ENCODE measurements around the gene SMURF1.

The SMURF1 gene

DNA sequence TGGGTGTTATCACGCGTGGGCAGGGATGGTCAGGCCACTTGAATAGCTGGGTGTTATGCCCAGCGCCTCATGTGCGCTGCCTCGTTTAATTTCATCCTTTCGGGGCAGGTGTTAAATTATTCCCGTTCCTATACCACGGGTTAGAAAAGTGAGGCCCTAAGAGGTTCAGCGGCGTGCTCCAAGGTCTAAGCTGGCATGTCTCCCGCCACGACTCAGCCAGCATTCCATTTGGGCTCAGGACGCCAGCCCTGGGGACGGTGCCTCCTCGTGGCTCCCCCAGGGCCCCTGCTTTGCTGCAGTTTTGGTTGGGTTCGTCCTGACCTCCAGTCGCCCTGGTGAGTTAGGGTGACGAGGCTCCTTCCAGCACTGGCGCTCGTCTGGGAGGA lies 141.1 kb downstream of the SMURF1 start:
- POLR2A ChIA-PET (ENCODE audit: low non-redundant PET), result no interaction called here
- DNase-seq (ENCODE audit: low spot score), result no peak
- CTCF ChIA-PET, result interaction anchor here (0.6 kb wide), 2 partner anchors 297 to 1557 kb away, joined by 4 to 6 read pairs; no protein-coding TSS in a partner anchor
- TF ChIP-seq, protein P1, sequence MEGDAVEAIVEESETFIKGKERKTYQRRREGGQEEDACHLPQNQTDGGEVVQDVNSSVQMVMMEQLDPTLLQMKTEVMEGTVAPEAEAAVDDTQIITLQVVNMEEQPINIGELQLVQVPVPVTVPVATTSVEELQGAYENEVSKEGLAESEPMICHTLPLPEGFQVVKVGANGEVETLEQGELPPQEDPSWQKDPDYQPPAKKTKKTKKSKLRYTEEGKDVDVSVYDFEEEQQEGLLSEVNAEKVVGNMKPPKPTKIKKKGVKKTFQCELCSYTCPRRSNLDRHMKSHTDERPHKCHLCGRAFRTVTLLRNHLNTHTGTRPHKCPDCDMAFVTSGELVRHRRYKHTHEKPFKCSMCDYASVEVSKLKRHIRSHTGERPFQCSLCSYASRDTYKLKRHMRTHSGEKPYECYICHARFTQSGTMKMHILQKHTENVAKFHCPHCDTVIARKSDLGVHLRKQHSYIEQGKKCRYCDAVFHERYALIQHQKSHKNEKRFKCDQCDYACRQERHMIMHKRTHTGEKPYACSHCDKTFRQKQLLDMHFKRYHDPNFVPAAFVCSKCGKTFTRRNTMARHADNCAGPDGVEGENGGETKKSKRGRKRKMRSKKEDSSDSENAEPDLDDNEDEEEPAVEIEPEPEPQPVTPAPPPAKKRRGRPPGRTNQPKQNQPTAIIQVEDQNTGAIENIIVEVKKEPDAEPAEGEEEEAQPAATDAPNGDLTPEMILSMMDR (conservative IDR thresholded peaks at IDR 0.05; ENCODE audit: low read depth), result no peak
- no peak overlapping the region for H3K27ac ChIP-seq

DNA sequence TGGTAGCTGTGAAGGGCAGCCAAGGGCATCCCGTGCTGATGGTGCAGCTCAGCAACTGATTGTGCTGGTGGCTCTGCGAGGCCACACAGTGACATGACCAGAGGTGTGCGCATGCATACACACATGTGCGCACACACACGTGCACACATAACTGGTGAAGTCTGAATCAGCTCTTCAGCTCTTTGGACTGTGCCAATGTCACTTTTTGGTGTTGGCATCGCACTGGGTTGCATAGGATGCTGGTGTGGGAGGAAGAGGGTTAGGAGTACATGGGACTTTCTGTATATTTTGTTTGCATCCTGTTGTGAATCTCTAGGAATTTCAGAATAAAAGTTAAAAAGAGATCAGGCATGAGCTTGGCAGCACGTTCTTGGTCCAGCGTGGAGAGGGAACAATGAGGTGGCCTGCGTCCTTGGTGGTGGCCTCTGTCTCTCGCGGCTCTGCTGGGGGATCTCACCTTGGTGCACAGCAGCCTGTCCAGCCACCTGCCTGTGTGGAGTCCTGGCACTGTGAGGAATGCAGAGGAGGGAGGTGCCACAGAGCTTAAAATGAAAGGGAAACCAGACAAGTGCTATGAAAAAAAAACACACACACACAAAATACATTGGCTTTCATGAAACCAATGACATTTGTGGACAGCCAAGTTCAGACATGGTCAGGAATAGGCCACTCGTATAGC lies 141.6 kb downstream of the SMURF1 start:
- H3K27ac ChIP-seq, result no peak overlapping the region
- POLR2A ChIA-PET (ENCODE audit: low non-redundant PET), result no interaction called here
- DNase-seq (ENCODE audit: low spot score), result no peak
- TF ChIP-seq, protein P1 (conservative IDR thresholded peaks at IDR 0.05; ENCODE audit: low read depth), result no peak
- CTCF ChIA-PET, result interaction anchor here (0.6 kb wide), 2 partner anchors 297 to 1556 kb away, joined by 4 to 6 read pairs; no protein-coding TSS in a partner anchor

DNA sequence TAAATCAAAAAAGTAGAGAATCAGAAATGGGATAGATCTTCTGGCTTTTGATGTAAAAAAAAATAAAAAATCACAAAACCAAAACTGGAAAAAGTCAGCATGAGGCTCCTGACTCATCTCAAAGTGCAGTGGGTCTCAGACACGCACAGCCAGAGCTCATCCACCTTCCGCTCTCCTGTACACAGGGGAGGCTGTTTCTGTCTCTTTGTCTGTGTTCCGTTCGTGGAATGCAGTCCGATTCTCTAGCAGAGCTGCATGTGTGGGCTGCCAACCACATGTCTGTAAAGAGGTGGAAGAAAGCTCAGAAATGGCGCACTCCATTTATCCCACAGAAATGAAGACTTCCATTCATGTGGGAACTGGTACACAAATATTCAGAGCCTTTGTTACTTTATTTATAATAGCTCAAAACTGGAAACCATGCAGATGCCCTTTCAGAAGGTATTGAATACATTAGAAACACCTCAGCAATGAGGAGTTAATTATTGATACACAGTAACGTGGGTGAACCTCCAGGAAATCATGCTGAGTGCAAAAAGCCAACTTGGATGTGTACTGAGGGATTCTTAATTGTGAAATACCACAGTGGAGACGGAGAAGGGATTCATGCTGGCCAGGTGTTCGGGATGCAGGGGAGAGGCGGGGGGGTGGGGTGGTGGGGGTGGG lies 142.3 kb downstream of the SMURF1 start:
- no peak for DNase-seq (ENCODE audit: low spot score)
- TF ChIP-seq, protein P1 (conservative IDR thresholded peaks at IDR 0.05; ENCODE audit: low read depth), result no peak
- POLR2A ChIA-PET (ENCODE audit: low non-redundant PET), result no interaction called here
- H3K27ac ChIP-seq, result no peak overlapping the region
- CTCF ChIA-PET, result no interaction called here

DNA sequence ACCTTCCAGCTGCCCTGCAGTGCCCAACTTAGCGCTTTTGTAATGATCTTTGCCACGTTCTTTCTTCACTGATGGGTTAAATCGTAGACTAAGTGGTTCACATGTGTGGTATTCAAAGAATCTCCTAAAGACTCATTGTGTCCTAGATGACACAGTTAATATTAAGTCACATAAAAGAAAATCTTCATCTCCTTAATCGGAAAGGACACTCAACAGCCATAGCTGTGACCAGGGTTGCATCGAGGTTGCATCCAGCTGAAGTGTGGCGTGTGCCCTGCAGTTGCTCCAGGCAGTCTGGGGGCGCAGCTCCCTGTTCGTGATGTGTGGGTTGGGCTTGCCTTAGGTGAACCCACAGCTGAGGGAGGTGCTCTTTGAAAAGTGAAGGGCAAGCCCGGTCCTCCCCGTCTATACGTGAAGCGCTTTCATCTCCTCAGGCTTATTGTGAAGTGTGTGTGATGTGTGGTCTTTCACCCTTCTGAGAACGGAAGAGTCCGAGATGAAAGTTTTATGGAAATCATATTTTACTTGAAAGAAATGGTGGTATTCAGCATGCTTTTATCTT lies 142.9 kb downstream of the SMURF1 start:
- ChIA-PET POLR2A (ENCODE audit: low non-redundant PET) (no interaction called here), CTCF (no interaction called here)
- DNase-seq (ENCODE audit: low spot score), result no peak
- TF ChIP-seq, protein P1 (conservative IDR thresholded peaks at IDR 0.05; ENCODE audit: low read depth), result no peak
- H3K27ac ChIP-seq, result no peak overlapping the region

DNA sequence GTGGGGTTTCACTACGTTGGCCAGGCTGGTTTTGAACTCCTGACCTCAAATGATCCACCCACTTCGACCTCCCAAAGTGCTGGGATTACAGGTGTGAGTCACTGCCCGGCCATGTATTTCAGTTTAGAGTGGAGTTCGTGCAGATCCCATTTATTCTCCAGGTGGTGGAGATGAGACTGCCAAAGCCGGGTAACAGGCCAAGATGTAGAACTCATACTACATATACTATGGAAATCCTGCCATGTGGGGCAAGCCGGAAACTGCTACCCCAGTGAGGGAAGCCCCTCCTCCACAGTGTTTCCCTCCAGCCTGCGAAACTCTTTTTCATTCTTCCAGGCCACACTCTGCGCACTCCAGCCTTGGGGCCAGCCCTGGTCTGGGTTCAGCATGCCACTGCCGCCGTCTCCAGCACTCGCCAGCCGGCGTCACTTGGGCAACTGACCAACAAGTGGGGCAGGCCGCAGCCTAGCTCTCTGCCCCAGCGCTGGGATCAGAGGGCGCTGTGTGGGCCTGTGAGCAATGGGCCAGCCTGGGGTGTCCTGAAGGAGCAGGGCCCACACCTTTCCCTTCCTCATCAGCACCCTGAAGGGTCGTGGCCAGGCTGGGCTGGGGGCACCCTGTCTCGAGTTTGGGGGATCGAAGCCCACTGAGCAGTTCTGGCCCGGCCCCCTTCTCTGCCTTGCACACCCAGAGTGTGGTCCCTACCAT lies 143.6 kb downstream of the SMURF1 start:
- POLR2A ChIA-PET (ENCODE audit: low non-redundant PET), result no interaction called here
- CTCF ChIA-PET, result interaction anchor here (0.6 to 1.1 kb wide), 2 partner anchors 39 to 50 kb away, joined by 4 read pairs; no protein-coding TSS in a partner anchor
- no peak overlapping the region for H3K27ac ChIP-seq

More for the DNA sequence above, 143.6 kb downstream of the SMURF1 start:
- TF ChIP-seq, protein P1 (conservative IDR thresholded peaks at IDR 0.05; ENCODE audit: low read depth), result no peak
- DNase-seq (ENCODE audit: low spot score), result no peak
